Peyer's patch (tissue), 4 donors: ENCODE measurements around the gene ITIH1.

ENCODE experiments used
- CTCF ChIP-seq, 6 experiments: fragments of 450-650 bp in 4 of 6; fragments of 200-600 bp in 2 of 6; sonication (generic) in 1 of 6; IDR thresholded peaks; one replicate each; pipeline ENCODE4 v1.5.1; 2017 to 2019; ENCODE audit warnings: antibody characterized with exemption in 6 of 6, mild to moderate bottlenecking in 3 of 6, moderate library complexity in 1 of 6
- POLR2A ChIP-seq, 2 donors: fragments of 450-650 bp; IDR thresholded peaks; one replicate each; pipeline ENCODE4 v1.5.1; 2017; ENCODE audit warnings: antibody characterized with exemption in 2 of 2, mild to moderate bottlenecking in 2 of 2, moderate library complexity in 2 of 2

- TF ChIP-seq CTCF (IDR thresholded peaks at IDR 0.05) (no peak), POLR2A (IDR thresholded peaks at IDR 0.05) (no peak)
Measured at GRCh38 chr3:52777127-52777958, at the start of gene ITIH1.
